Measurements from ENCODE around the gene SPATA12. TPM values are rescaled to one million over a fixed set of nuclear protein-coding genes. Genes with fewer than 3 reads are reported as not detected.
A peak's percentile ranks its signal among the peaks of the same experiment; 100 is the strongest.
"Not testable (repeated sequence)": the region's sequence is repeated elsewhere in the genome, so short reads cannot be mapped to it uniquely, and the experiment has no call there.

Gene SPATA12
- total RNA-seq, 2 donors from 2014 or later, result not detected

- DNase-seq, result peak in 2 of 4 donors; percentile 17 to 25
- no peak overlapping the region for H3K4me3 ChIP-seq
- intact Hi-C loops (cut with DNase I), result loop anchor here (5.0 kb wide), 1 partner anchor 82 kb away; no protein-coding TSS in a partner anchor
- peak in 1 of 3 donors; percentile 10 for TF ChIP-seq POLR2A (IDR thresholded peaks at IDR 0.05)
- no peak for TF ChIP-seq CTCF (IDR thresholded peaks at IDR 0.05)
- no peaks in the 10 kb centered on the region for H3K9me3 ChIP-seq
- no peaks in the 10 kb centered on the region for H3K27me3 ChIP-seq
- WGBS, 2 donors, result 5 to 10% methylated on average over 20 to 25 of the region's 25 CpGs
- peak overlapping the region in 3 of 4 donors; percentile 31 to 84 (median 46) for H3K27ac ChIP-seq
- H3K4me1 ChIP-seq, result peaks cover 21% of the 10 kb centered on the region
- peak; percentile 5 for ATAC-seq
- H3K36me3 ChIP-seq (replicated peaks in 1 of 2; ENCODE audit: insufficient read depth in 1 of 2, low read depth in 2 of 2), result no peaks in the 10 kb centered on the region
Measured at GRCh38 chr3:57079474-57079831, 19.0 kb downstream of the SPATA12 start.

GRCh38 chr3:57080171-57080570 lies 19.7 kb downstream of the SPATA12 start:
- H3K27ac ChIP-seq, result no peak overlapping the region
- intact Hi-C loops (cut with DNase I), result no loop called here
- ATAC-seq (no peak), DNase-seq (no peak)
- 98% methylated on average over 4 of the region's 4 CpGs for WGBS, 2 donors
- no peaks in the 10 kb centered on the region for H3K27me3 ChIP-seq
- H3K4me1 ChIP-seq, result peaks cover 21% of the 10 kb centered on the region
- H3K36me3 ChIP-seq (replicated peaks in 1 of 2; ENCODE audit: insufficient read depth in 1 of 2, low read depth in 2 of 2), result no peaks in the 10 kb centered on the region
- no peak overlapping the region for H3K4me3 ChIP-seq
- no peaks in the 10 kb centered on the region for H3K9me3 ChIP-seq
- TF ChIP-seq POLR2A (IDR thresholded peaks at IDR 0.05), result no peak

- H3K36me3 ChIP-seq (replicated peaks in 1 of 2; ENCODE audit: insufficient read depth in 1 of 2, low read depth in 2 of 2), result no peaks in the 10 kb centered on the region
- no peaks in the 10 kb centered on the region for H3K9me3 ChIP-seq
- ATAC-seq (no peak), DNase-seq (no peak)
- peaks cover 19% of the 10 kb centered on the region for H3K4me1 ChIP-seq
- intact Hi-C loops (cut with DNase I), result no loop called here
- TF ChIP-seq POLR2A (IDR thresholded peaks at IDR 0.05) (no peak), CTCF (IDR thresholded peaks at IDR 0.05) (no peak)
- H3K27me3 ChIP-seq, result no peaks in the 10 kb centered on the region
- no peak overlapping the region for H3K27ac ChIP-seq
- 80 to 86% methylated on average over 3 of the region's 3 CpGs for WGBS, 2 donors
- no peak overlapping the region for H3K4me3 ChIP-seq
Measured at GRCh38 chr3:57081173-57081572, 20.7 kb downstream of the SPATA12 start.

GRCh38 chr3:57082481-57082880 lies 22.0 kb downstream of the SPATA12 start:
- 89 to 90% methylated on average over 6 of the region's 6 CpGs for WGBS, 2 donors

GRCh38 chr3:57083266-57083995 lies 23.0 kb downstream of the SPATA12 start:
- H3K9me3 ChIP-seq; DNase-seq; H3K27me3 ChIP-seq; H3K36me3 ChIP-seq (replicated peaks in 1 of 2; ENCODE audit: insufficient read depth in 1 of 2, low read depth in 2 of 2); ATAC-seq; H3K4me3 ChIP-seq; H3K4me1 ChIP-seq; H3K27ac ChIP-seq; intact Hi-C loops (cut with DNase I): not testable (repeated sequence)
- WGBS, 2 donors, result 93% methylated on average over 15 to 16 of the region's 16 CpGs

More at GRCh38 chr3:57082481-57082880, 22.0 kb downstream of the SPATA12 start:
- H3K27me3 ChIP-seq, result no peaks in the 10 kb centered on the region
- H3K4me1 ChIP-seq, result peaks cover 13% of the 10 kb centered on the region
- no peak overlapping the region for H3K4me3 ChIP-seq
- no peak for ATAC-seq
- intact Hi-C loops (cut with DNase I), result no loop called here
- TF ChIP-seq POLR2A (IDR thresholded peaks at IDR 0.05), result no peak
- TF ChIP-seq CTCF (IDR thresholded peaks at IDR 0.05), result no peak
- DNase-seq, result no peak
- no peaks in the 10 kb centered on the region for H3K36me3 ChIP-seq (replicated peaks in 1 of 2; ENCODE audit: insufficient read depth in 1 of 2, low read depth in 2 of 2)
- H3K9me3 ChIP-seq, result no peaks in the 10 kb centered on the region
- no peak overlapping the region for H3K27ac ChIP-seq

GRCh38 chr3:57085211-57085610 lies 24.7 kb downstream of the SPATA12 start:
- TF ChIP-seq CTCF (IDR thresholded peaks at IDR 0.05), result no peak
- no peak for TF ChIP-seq POLR2A (IDR thresholded peaks at IDR 0.05)
- intact Hi-C loops (cut with DNase I), result no loop called here
- no peaks in the 10 kb centered on the region for H3K9me3 ChIP-seq
- H3K4me1 ChIP-seq, result no peaks in the 10 kb centered on the region
- ATAC-seq (no peak), DNase-seq (no peak)
- H3K36me3 ChIP-seq (replicated peaks in 1 of 2; ENCODE audit: insufficient read depth in 1 of 2, low read depth in 2 of 2), result no peaks in the 10 kb centered on the region
- H3K27ac ChIP-seq, result no peak overlapping the region
- no peak overlapping the region for H3K4me3 ChIP-seq
- 87 to 89% methylated on average over 4 of the region's 4 CpGs for WGBS, 2 donors
- no peaks in the 10 kb centered on the region for H3K27me3 ChIP-seq
